Measurements from ENCODE around the gene MORC3. TPM values are rescaled to one million over a fixed set of nuclear protein-coding genes. Genes with fewer than 3 reads are reported as not detected.

The MORC3 gene
- total RNA-seq, 1 donor: 56.1 TPM

DNA sequence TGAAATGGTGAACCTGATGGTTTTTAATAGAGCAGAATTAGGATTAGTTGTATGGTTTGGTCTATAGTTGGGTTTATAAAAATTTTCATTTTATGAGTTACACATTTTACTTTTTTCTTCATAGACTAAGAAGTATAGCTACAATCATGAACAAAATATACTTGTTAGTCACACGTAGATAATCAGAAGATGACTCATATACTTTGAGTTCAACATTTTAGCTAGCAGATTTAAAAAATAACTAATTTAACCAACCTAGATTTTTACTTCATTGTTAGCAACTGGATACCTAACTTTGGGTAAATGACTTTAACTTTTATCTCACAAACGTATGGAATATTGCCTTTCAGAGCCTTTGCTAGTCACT, 27.9 kb downstream of the MORC3 start:
- DNase-seq (ENCODE audit: low read depth): no peak
- TF ChIP-seq, protein P1, sequence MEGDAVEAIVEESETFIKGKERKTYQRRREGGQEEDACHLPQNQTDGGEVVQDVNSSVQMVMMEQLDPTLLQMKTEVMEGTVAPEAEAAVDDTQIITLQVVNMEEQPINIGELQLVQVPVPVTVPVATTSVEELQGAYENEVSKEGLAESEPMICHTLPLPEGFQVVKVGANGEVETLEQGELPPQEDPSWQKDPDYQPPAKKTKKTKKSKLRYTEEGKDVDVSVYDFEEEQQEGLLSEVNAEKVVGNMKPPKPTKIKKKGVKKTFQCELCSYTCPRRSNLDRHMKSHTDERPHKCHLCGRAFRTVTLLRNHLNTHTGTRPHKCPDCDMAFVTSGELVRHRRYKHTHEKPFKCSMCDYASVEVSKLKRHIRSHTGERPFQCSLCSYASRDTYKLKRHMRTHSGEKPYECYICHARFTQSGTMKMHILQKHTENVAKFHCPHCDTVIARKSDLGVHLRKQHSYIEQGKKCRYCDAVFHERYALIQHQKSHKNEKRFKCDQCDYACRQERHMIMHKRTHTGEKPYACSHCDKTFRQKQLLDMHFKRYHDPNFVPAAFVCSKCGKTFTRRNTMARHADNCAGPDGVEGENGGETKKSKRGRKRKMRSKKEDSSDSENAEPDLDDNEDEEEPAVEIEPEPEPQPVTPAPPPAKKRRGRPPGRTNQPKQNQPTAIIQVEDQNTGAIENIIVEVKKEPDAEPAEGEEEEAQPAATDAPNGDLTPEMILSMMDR (IDR thresholded peaks at IDR 0.05; ENCODE audit: insufficient read depth, low read depth, low read length): no peak

DNA sequence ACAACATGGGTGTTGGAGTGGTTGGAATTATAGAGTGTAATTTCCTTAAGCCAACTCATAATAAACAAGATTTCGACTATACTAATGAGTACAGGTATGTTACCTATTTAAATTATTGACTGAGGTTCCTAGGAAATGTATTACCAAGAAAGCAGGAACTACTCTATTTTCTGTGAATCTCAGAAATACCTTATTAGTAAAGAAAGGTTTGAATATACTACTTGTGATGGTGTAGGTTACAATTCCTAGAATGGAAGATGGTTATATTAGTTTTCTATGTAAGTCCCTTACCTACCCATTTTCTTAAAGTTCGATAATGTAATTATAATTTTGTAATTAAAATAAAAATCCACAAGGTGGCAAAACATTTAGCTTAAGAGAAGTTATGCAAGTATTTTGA, 29.3 kb downstream of the MORC3 start:
- TF ChIP-seq, protein P1 (IDR thresholded peaks at IDR 0.05; ENCODE audit: insufficient read depth, low read depth, low read length): no peak
- no peak overlapping the region for H3K4me3 ChIP-seq (ENCODE audit: low read depth, low read length)
- DNase-seq (ENCODE audit: low read depth): no peak

More for the DNA sequence above, 27.9 kb downstream of the MORC3 start:
- H3K4me3 ChIP-seq (ENCODE audit: low read depth, low read length): no peak overlapping the region

DNA sequence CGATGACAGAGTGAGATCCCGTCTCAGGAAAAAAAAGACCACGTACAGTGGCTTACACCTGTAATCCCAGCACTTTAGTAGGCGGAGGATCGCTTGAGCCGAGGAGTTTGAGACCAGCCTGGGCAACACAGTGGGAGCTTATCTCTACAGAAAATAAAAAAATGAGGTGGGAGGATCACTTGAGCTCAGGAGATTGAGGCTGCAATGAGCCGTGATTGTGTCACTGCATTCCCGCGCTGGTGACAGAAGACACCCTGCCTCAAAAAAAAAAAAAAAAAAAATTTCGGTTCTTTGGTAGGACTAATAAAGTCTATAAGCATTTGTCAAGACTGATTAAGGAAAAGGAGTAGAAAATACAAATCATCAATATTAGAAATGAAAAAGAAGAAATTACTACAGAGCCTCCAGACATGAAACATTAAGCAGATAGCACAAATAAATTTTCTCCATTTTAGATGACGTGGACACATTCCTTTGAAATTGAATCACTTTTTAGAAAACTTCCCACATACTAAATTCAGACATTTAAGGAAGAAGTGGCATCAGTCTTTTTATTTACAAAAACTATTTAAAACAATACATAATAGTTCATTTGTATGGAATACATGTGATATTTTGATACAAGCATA, 30.4 kb downstream of the MORC3 start:
- TF ChIP-seq, protein P1 (IDR thresholded peaks at IDR 0.05; ENCODE audit: insufficient read depth, low read depth, low read length): no peak
- DNase-seq (ENCODE audit: low read depth): peak; percentile 73
- no peak overlapping the region for H3K4me3 ChIP-seq (ENCODE audit: low read depth, low read length)

DNA sequence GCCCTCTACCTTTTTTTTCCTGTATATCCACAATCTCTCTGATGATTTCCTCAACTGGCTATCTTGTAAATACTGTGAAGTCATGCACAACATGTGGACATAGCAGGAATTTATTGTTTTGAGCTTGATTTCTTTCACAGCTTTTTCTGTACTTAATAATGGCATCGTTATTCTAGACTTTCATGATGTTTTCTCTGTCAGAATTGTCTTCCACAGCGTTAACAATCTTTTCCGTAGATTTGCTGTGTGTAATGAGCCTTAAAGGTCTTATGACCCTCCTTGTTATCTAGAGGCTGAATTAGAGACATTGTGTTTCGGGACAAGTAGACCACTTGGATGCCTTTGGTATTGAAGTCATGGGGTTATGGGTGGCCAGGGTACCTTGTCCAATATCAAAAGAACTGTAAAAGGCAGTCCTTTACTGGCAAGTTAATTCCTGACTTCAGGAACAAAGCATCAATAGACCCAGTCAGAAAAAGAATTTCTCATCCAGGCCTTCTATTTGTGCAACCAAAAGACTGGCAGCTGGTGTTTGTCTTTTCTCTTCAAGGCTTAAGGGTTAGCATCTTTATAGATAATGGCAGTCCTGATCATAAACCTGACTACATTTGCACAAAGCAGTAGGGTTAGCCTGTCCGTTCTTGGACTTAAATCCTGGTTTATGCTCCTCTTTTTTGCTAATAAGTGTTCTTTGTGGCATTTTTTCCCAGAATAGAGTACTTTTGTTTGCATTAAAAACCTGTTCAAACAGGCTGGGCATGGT, 35.1 kb downstream of the MORC3 start:
- no peak overlapping the region for H3K4me3 ChIP-seq (ENCODE audit: low read depth, low read length)
- TF ChIP-seq, protein P1 (IDR thresholded peaks at IDR 0.05; ENCODE audit: insufficient read depth, low read depth, low read length): no peak
- DNase-seq (ENCODE audit: low read depth): peak; percentile 62

DNA sequence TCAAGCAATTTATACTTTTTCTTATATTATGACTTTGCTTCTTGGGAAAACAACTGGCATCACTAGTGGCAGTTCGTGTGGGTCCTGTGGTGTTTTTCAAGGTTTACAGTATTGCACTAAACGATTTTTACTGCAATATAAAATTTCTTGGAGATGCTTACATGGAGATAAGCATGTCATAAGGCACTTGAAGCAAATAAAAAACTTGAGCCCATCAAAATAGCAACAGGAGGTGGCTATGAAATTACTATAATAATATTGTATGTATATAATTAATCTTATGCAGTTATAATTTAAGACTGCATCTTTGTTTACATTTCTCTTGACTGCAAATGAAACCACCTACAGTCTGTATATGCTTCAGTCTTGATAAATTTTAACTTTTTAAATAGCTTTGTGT, 35.9 kb downstream of the MORC3 start:
- H3K4me3 ChIP-seq (ENCODE audit: low read depth, low read length): no peak overlapping the region
- TF ChIP-seq, protein P1 (IDR thresholded peaks at IDR 0.05; ENCODE audit: insufficient read depth, low read depth, low read length): no peak
- no peak for DNase-seq (ENCODE audit: low read depth)

DNA sequence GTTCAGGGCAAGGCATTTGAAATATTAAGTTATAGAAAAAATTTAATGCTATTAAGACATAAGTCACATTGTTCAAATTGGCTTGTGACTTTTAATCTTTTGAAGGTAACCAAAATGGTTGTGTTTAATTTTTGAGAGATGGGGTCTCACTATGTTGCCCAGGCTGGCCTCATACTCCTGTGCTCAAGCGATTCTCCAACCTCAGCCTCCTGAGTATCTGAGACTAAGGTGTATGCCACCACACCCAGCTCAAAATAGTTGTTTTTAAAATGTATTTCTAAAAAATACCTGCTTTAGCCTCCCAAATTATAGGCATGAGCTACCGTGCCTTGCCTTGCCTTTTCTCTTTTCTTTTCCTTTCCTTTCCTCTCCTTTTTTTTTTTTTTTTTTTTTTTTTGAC, 39.2 kb downstream of the MORC3 start:
- no peak overlapping the region for H3K4me3 ChIP-seq (ENCODE audit: low read depth, low read length)
- TF ChIP-seq, protein P1 (IDR thresholded peaks at IDR 0.05; ENCODE audit: insufficient read depth, low read depth, low read length): no peak
- no peak for DNase-seq (ENCODE audit: low read depth)

Data from fibroblast of villous mesenchyme (primary cell).